Hematopoietic multipotent progenitor cell treated with erythropoietin and hydrocortisone succinate and interleukin-3 and kit ligand, for 6 days (in vitro differentiated cells): Measurements from ENCODE around the gene WIPF3.

Experiments
- DNase-seq: peaks from one replicate; pipeline ENCODE4 v3.0.0-alpha.2; 2015

WIPF3 gene

GRCh38 chr7:29810297-29810696, 4.0 kb downstream of the WIPF3 start:
- DNase-seq = no peak

- DNase-seq = no peak
Observed at GRCh38 chr7:29810813-29811482, 4.6 kb downstream of the WIPF3 start.

GRCh38 chr7:29811586-29811985, 5.3 kb downstream of the WIPF3 start:
- DNase-seq = no peak

- DNase-seq = no peak
Observed at GRCh38 chr7:29812185-29812876, 6.0 kb downstream of the WIPF3 start.

GRCh38 chr7:29815181-29816105, 9.1 kb downstream of the WIPF3 start:
- DNase-seq = no peak

GRCh38 chr7:29818308-29818707, 12.0 kb downstream of the WIPF3 start:
- no peak for DNase-seq

- no peak for DNase-seq
Observed at GRCh38 chr7:29825775-29826529, 19.6 kb downstream of the WIPF3 start.

- DNase-seq = no peak
Observed at GRCh38 chr7:29826530-29826822, 20.2 kb downstream of the WIPF3 start.

- DNase-seq = no peak
Observed at GRCh38 chr7:29826904-29827303, 20.6 kb downstream of the WIPF3 start.

- no peak for DNase-seq
Observed at GRCh38 chr7:29831705-29832104, 25.4 kb downstream of the WIPF3 start.

GRCh38 chr7:29833929-29834328, 27.6 kb downstream of the WIPF3 start:
- DNase-seq = no peak

GRCh38 chr7:29835718-29836117, 29.4 kb downstream of the WIPF3 start:
- DNase-seq = no peak

- DNase-seq = no peak
Observed at GRCh38 chr7:29839302-29839701, 33.0 kb downstream of the WIPF3 start.

- DNase-seq = no peak
Observed at GRCh38 chr7:29839921-29840320, 33.6 kb downstream of the WIPF3 start.

GRCh38 chr7:29840701-29841100, 34.4 kb downstream of the WIPF3 start:
- no peak for DNase-seq

GRCh38 chr7:29841926-29842701, 35.8 kb downstream of the WIPF3 start:
- no peak for DNase-seq

GRCh38 chr7:29843093-29843492, 36.8 kb downstream of the WIPF3 start:
- no peak for DNase-seq

GRCh38 chr7:29843726-29844125, 37.4 kb downstream of the WIPF3 start:
- DNase-seq = no peak

GRCh38 chr7:29844559-29844958, 38.3 kb downstream of the WIPF3 start:
- no peak for DNase-seq

GRCh38 chr7:29847496-29847895, 41.2 kb downstream of the WIPF3 start:
- DNase-seq = no peak

- DNase-seq = no peak
Observed at GRCh38 chr7:29847916-29848315, 41.6 kb downstream of the WIPF3 start.

GRCh38 chr7:29848941-29849340, 42.6 kb downstream of the WIPF3 start:
- DNase-seq = no peak
